T47D (cell line): ENCODE measurements around the gene EMP3.
"Not testable (repeated sequence)": the region's sequence is repeated elsewhere in the genome, so short reads cannot be mapped to it uniquely, and the experiment has no call there.

ENCODE experiments used
- DNase-seq, 2 experiments: peaks; one replicate each; pipeline versions ENCODE4 v3.0.0 to v3.0.0-alpha.2; 2011 to 2012; ENCODE audit warnings: low read depth in 1 of 2, low spot score in 1 of 2
- JUND ChIP-seq: IDR thresholded peaks from 2 replicates; pipeline ENCODE4 v1.6.1; 2012; ENCODE audit warnings: low read depth
- in situ Hi-C: cut with HindIII; loops from 2 replicates; pipeline ENCODE4 v1.10.0; 2016; ENCODE audit warnings: low sequenced_read_pairs, low pct_unique_long_range_greater_than_20kb

EMP3 gene

DNA sequence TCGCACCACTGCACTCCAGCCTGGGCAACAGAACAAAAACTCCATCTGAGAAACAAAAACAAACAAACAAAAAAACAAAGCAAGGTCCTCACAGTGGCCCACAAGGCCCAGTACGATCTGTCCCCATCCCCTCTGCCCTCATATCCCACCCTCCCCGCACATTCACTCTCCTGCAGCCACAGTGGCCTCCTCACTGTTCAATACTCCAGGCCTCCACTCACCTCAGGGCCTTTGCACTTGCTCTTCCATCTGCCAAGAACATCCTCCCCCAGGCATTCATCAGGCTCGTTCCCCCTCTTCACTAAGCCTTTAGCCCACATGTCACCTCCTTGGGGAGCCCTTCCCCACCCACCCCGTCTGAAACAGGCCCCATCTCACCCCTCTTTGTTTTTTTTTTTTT is 33.8 kb downstream of the EMP3 start:
- no peak for DNase-seq
- in situ Hi-C loops: no loop called here
- no peak for TF ChIP-seq JUND

DNA sequence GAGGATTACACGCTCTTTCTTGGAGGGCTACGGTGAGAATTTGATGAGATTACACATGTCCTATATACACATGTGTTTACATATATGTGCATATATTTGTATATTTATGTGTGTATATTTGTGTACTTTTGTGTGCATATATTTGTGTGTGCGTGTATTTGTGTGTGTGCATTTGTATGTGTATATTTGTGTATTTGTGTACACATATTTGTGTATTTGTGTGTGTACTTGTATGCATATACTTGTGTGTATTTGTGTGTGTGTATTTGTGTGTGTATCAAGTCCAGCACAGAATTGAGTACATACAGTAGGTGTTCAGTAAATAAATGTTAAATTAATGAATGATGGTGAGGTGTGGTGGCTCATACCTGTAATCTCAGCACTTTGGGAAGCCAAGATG is 36.6 kb downstream of the EMP3 start:
- in situ Hi-C loops: no loop called here
- no peak for TF ChIP-seq JUND
- DNase-seq: no peak

DNA sequence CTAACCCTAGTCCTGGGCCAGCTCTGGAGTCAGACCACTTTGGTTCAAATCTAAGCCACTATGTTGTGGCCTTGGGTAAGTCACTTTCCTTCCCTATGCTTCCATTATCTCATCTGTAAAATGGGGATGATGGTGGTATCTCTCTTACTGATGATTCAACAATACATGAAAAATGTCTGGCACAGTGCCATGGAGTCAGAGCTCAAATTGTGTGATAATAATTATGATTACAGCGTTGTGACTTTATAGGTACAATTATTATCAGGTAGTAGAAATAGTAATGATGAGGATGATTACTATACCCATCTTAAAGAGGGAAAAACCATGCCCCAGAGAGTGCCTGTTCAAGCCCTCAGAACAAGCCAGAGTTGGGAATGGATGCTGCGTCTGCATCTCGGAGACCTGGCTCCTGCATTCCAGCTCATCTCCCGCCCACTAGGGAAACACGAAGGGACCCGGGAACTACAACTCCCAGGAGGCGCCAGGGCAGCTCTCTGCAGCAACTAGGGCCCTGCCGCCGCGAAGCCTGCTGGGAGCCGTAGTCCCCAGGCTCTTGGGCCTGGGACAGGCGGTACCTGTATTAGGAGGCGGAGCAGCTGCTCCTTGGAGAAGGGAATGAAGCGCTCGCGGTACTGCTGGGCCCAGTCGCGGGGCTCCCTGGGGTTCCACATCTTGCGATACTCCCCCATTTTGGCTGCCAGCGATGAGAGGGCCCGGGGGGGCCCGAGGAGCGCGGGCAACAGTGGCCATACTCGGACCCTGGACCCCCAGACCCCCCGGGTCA is 37.6 kb downstream of the EMP3 start:
- peak; percentile 56 to 96 for DNase-seq
- TF ChIP-seq JUND: no peak
- in situ Hi-C loops: no loop called here

DNA sequence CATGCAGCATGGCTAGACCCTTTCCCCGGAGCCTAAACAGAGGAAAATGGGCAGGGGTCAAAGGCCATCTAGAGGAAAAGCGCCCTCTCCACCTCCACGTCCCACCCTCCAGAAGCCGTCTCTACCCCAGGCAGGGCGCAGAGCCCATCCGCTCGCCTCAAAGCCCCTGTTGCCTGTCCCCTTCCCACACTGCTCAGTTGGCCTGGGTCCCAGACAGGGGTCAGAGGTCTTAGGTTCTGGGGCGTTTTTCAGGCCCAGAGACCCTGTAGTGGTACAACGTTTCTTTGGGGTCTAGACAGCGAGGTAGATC is 38.1 kb downstream of the EMP3 start:
- DNase-seq: no peak
- TF ChIP-seq JUND: no peak
- in situ Hi-C loops: no loop called here

DNA sequence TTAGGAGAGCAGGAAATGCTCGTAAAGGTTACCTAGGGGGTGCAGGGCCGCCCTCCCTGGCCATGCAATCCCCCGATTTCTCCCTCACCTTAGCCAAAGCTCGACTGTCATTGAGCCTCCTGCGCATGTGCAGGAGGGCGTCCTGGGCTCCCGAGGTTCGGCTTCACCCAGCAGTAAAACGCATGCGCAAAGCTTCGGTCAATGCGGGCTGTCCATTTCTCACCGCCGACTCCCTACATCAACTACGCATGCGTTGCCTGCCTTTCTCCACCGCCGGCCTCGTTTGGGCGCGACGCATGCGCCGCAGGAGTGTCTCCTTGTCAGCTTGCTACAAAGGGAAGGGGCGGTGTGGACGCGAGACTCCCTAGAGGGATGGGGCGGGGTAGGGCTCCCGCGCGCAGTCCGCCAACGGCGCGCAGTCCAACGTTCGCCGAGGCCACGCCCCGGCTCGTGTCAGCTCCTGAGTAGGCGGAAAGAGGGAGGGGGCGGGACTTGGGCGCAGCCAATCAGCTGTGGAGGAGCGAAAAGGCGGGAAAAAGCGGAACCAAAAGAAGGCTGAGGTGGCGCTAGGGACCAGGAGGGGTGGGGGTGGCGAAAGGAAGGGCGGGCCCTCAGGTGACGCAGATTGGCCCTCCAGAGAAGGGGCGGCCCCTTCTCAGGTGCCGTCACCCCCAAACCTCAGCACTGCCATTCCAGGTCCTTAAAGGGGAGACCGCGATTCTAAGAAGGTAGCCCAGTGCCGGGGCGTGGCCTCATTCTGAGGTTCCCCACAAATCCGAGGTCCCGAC is 38.7 kb downstream of the EMP3 start, which contains the start of the genes SYNGR4 and TMEM143:
Gene SYNGR4, plus strand, starts transcription at position 558 of the 788 bp plus-strand sequence. CDS start 1,476 bp downstream, outside the sequence.
Gene TMEM143, minus strand, starts transcription at position 131 of the 788 bp plus-strand sequence. Its CDS starts 20 bp downstream, at position 111.
- TF ChIP-seq JUND: no peak
- peak; percentile 89 to 99 for DNase-seq
- in situ Hi-C loops: no loop called here

DNA sequence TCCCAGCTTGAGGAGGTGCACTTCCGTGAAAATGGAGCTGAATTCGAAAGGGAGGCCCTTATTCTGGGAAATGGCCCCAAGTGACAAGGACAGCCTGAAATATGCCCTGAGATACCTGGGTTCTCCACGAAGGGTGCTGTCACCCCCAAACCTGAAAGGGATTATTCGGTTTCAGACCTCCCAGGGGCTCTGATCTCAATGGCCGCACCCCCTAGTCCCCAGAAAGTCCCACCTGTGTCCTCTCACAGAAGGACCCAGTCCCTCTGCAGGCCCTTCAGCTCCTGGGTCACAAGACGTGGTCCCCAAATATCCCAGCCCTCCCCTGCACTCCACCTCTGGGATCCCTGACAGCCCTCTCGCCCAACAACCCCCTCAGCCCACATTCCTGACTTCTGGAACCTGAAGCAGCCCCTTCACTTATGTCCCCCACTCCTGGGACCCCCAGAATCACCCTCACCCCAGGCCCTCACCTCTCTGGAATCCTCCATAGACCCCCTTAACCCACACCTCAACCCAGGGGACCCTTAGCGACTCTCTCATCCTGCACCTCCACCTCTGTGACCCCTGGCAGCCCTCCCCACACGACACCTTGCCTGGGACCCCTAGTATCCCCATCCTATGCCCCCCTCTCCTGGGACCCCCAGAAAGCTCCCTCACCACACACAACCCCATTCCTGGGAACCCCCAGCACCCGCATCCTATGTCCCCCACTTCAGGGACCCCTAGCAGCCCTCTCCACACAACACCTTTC is 39.4 kb downstream of the EMP3 start:
- in situ Hi-C loops: no loop called here
- no peak for TF ChIP-seq JUND

GRCh38 chr19:48365602-48366001 is 40.2 kb downstream of the EMP3 start:
- in situ Hi-C loops: no loop called here
- no peak for TF ChIP-seq JUND
- DNase-seq: no peak

More for the DNA sequence above, 39.4 kb downstream of the EMP3 start:
- DNase-seq: no peak

- no peak for TF ChIP-seq JUND
- no peak for DNase-seq
- in situ Hi-C loops: no loop called here
Measured at GRCh38 chr19:48367855-48368254, 42.5 kb downstream of the EMP3 start.

- in situ Hi-C loops: no loop called here
- TF ChIP-seq JUND: no peak
- DNase-seq: no peak
Measured at GRCh38 chr19:48368936-48369335, 43.6 kb downstream of the EMP3 start.

DNA sequence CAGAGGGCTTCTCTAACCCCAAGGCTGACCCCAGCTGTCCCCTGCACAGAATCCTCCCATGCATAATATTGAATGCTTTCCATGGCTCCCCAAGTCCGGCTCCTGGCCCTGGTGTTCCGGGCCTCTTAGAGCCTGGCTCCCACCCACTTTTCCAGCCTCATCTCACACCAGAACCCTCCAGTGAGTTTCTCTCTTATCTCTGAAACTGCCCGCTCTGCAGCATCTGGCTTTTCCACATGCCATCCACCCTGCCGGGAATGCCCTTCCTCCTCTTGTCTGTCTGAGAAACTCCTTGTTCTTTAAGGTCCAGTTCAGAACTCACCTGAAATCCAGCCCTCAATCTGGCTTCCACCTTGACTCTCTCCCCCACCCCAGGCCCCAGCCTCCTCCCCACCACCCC is 45.6 kb downstream of the EMP3 start:
- in situ Hi-C loops: no loop called here
- TF ChIP-seq JUND: no peak
- no peak for DNase-seq

DNA sequence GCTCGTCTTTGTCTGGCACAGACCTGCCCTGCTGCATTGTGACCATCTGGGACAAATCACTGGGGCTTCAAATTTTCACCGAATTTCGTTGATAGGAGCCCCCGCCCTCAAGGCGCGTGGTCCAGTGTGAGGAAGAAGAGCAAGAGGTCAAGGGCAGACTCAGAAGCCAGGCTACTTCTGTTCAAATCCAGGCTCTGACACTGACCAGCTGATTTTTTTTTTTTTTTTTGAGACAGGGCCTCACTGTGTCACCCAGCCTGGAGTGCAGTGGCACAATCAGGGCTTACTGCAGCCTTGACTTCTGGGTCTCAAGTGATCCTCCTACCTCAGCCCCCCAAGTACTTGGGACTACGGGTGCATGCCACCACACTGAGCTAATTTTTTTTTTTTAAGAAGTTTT is 46.0 kb downstream of the EMP3 start:
- no peak for DNase-seq
- in situ Hi-C loops: no loop called here
- TF ChIP-seq JUND: no peak

- DNase-seq, in situ Hi-C loops: not testable (repeated sequence)
Measured at GRCh38 chr19:48371771-48372170, 46.4 kb downstream of the EMP3 start.

- in situ Hi-C loops: no loop called here
- DNase-seq: no peak
- TF ChIP-seq JUND: no peak
Measured at GRCh38 chr19:48372904-48373303, 47.6 kb downstream of the EMP3 start.
